Measurements from ENCODE around the gene TFIP11. TPM values are rescaled to one million over a fixed set of nuclear protein-coding genes. Genes with fewer than 3 reads are reported as not detected.

The TFIP11 gene
- total RNA-seq, 4 donors from 2014 or later: 14.8 to 39.1 (median 20.2) TPM

DNA sequence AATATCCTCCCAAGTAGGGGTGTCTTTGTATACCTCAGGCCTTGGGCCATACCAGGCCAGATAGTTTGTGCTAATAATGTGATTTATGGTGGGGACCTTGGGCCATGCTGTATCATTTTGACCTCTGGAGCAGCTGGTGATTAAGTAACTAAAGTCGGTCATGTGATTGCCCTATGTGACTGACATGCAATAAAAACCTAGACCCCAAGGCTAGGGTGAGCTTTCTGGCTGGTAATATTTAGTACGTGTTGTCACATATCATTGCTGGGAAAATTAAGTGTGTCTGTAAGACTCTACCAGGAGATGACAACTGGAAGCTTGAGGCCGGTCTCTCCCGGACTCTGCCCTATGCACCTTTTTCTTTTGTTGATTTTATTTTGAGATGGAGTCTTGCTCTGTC lies 12.6 kb upstream of the TFIP11 start:
- TF ChIP-seq, protein P1, sequence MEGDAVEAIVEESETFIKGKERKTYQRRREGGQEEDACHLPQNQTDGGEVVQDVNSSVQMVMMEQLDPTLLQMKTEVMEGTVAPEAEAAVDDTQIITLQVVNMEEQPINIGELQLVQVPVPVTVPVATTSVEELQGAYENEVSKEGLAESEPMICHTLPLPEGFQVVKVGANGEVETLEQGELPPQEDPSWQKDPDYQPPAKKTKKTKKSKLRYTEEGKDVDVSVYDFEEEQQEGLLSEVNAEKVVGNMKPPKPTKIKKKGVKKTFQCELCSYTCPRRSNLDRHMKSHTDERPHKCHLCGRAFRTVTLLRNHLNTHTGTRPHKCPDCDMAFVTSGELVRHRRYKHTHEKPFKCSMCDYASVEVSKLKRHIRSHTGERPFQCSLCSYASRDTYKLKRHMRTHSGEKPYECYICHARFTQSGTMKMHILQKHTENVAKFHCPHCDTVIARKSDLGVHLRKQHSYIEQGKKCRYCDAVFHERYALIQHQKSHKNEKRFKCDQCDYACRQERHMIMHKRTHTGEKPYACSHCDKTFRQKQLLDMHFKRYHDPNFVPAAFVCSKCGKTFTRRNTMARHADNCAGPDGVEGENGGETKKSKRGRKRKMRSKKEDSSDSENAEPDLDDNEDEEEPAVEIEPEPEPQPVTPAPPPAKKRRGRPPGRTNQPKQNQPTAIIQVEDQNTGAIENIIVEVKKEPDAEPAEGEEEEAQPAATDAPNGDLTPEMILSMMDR (IDR thresholded peaks at IDR 0.05): no peak
- DNase-seq (ENCODE audit: low spot score) (no peak), ATAC-seq (ENCODE audit: low FRiP score) (no peak)

DNA sequence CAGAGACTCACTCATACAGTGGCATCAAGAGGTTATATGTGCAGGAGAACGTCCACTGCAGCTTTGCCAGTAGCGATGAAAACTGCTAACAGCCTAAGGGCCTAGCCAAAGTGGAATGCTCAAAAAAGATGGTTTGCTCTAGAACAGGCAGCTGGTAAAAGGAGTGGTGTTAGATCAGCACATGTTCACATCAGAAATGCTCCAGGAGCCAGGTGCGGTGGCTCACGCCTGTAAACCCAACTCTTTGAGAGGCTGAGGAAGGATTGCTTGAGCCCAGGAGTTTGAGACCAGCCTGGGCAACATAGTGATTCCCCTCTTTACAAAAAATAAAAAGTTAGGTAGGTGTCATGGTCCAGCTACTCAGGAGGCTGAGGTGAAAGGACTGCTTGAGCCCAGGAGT lies 10.3 kb upstream of the TFIP11 start:
- TF ChIP-seq, protein P1 (IDR thresholded peaks at IDR 0.05): no peak
- no peak for DNase-seq (ENCODE audit: low spot score)
- no peak for ATAC-seq (ENCODE audit: low FRiP score)

DNA sequence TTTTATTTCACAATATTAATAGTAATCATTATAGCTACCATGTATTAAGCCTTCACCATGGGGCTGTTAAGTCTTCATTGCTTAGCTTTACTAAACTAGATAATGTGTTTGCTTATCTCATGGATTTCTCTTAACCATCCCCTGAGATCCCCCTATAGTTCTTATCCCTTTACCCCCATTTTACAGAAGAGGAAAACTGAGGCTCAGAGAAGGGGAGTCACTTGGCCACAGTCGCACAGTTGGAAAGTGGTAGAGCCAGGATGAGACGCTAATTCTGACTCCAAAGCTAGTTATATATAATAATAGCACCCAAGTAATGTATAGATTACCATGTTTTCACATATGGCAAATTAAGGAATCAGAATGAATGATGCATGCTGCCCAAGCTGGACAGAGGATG lies 9.7 kb upstream of the TFIP11 start:
- ATAC-seq (ENCODE audit: low FRiP score) (no peak), DNase-seq (ENCODE audit: low spot score) (no peak)
- TF ChIP-seq, protein P1 (IDR thresholded peaks at IDR 0.05): no peak

DNA sequence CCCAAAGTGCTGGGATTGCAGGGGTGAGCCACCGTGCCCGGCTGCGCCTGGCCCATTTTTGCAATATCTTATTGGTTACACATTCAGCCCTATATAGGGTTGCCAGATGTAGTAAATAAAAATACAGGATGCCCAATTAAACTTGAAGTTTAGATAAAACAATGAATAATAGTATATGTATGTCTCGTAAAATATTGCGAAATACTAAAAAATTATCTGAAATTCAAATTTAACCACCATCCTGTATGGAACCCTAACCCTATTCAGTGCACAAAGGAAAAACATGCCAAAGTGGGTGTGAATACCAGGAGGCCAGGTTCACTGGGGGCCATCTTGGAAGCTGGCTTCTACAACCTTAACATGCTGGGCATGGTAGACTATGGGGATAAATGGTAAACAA lies 5.2 kb upstream of the TFIP11 start:
- TF ChIP-seq, protein P1 (IDR thresholded peaks at IDR 0.05): no peak
- ATAC-seq (ENCODE audit: low FRiP score) (no peak), DNase-seq (ENCODE audit: low spot score) (no peak)

DNA sequence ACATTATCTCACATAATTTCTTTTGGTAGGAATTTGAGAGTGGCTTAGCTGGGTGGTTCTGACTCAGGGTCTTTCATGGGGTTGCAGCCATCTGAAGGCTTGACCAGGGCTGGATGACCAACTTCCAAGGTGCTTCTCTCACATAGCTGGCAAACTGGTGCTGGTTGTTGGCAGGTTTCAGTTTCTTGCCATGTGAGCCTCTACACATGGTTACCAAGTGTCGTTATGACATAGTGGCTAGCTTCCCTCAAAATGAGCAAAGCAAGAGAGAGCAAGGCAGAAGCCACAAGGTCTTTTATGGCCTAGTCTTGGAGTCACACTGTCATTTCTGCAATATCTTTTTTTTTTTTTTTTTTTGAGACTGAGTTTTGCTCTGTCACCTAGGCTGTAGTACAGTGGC lies 4.2 kb upstream of the TFIP11 start:
- ATAC-seq (ENCODE audit: low FRiP score) (no peak), DNase-seq (ENCODE audit: low spot score) (no peak)
- TF ChIP-seq, protein P1 (IDR thresholded peaks at IDR 0.05): no peak

DNA sequence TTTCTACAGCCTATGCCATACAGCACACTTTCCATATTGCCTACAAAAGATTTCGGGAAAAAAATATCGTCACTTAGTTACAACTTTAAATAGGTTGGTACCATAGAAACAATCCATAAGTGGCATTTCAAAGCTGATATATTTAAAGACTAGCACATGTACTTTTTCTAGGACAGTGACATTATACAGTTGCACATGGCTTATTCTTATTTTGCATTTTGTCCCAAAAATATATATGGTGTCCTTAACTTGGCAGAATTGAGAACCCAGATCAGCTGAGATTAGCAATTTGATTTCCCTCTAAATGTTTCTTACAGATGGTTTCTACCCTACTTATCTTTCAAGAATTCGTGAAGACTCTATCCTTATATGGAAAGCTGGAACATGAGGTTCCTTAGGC lies 3.7 kb upstream of the TFIP11 start:
- TF ChIP-seq, protein P1 (IDR thresholded peaks at IDR 0.05): no peak
- DNase-seq (ENCODE audit: low spot score) (no peak), ATAC-seq (ENCODE audit: low FRiP score) (no peak)

DNA sequence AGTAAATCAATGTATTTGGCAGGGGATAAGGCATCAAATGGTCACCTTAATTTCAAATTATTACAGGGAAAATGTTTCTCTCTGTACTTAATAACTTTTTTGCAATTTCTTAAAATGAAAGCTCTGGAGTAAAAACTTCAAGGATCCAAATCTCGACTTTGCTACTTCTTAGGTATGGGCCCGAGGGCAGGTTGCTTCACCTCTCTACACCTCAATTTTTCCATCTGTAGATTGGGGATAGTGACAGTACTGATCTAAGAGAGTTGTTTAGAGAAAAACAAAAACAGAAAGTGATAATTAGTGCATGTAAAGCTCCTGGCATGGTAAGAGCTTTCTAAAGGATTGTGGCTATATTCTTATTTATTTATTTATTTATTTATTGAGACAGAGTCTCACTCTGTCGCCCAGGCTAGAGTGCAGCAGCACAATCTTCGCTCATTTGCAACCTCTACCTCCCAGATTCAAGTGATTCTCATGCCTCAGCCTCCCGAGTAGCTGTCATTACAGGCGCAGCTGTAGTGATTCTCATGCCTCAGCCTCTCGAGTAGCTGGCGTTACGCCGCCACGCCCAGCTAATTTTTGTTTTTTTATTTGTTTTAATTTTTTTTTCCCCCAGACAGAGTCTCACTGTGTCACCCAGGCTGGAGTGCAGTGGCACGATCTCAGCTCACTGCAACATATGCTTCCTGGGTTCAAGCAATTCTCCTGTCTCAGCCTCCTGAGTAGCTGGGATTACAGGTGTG lies 2.3 kb upstream of the TFIP11 start:
- DNase-seq (ENCODE audit: low spot score) (no peak), ATAC-seq (ENCODE audit: low FRiP score) (no peak)
- TF ChIP-seq, protein P1 (IDR thresholded peaks at IDR 0.05): no peak
